NB4 (cell line): ENCODE results near the gene ANKRD13D.
A peak's percentile ranks its signal among the peaks of the same experiment; 100 is the strongest.

Source experiments
- CTCF ChIP-seq: IDR thresholded peaks from one replicate; pipeline ENCODE4 v1.5.1; 2012; ENCODE audit warnings: low read depth, low read length
- MAX ChIP-seq: IDR thresholded peaks from 2 replicates; pipeline ENCODE4 v1.6.1; 2011; ENCODE audit warnings: low read depth, low read length
- MYC ChIP-seq: IDR thresholded peaks from 2 replicates; pipeline ENCODE4 v1.6.1; 2011; ENCODE audit warnings: low read depth, low read length
- POLR2A ChIP-seq: IDR thresholded peaks from 2 replicates; pipeline ENCODE4 v1.6.1; 2011; ENCODE audit warnings: mild to moderate bottlenecking; ENCODE audit not compliant: insufficient read length; ENCODE audit errors: extremely low read depth

- TF ChIP-seq MAX (peak; percentile 84), CTCF (no peak), MYC (peak; percentile 64), POLR2A (peak; percentile 48)
Measured at GRCh38 chr11:67302571-67303131, 13.5 kb downstream of the ANKRD13D start.
